Lower leg skin (tissue), 4 donors: ENCODE measurements around the gene RUNX3. TPM values are rescaled to one million over a fixed set of nuclear protein-coding genes. Genes with fewer than 3 reads are reported as not detected.
A peak's percentile ranks its signal among the peaks of the same experiment; 100 is the strongest.

Source experiments
- DNase-seq, 2 donors: peaks; one replicate each; pipeline ENCODE4 v3.0.0-alpha.2; 2019; ENCODE audit warnings: low spot score in 2 of 2
- H3K4me3 ChIP-seq: fragments of 200-600 bp; sonication (generic); 2 replicates; pipeline ENCODE4 v1.5.1; 2017; ENCODE audit warnings: mild to moderate bottlenecking, low read depth; ENCODE audit not compliant: poor library complexity, severe bottlenecking
- CTCF ChIP-seq, 3 donors: fragments of 450-650 bp; IDR thresholded peaks; one replicate each; pipeline ENCODE4 v1.5.1; 2016; ENCODE audit warnings: antibody characterized with exemption in 3 of 3, mild to moderate bottlenecking in 3 of 3, moderate library complexity in 2 of 3
- POLR2A ChIP-seq, 2 donors: fragments of 450-650 bp; IDR thresholded peaks; one replicate each; pipeline ENCODE4 v1.6.1; 2016 to 2017; ENCODE audit warnings: antibody characterized with exemption in 2 of 2, mild to moderate bottlenecking in 1 of 2, moderate library complexity in 1 of 2
- WGBS, 2 donors: methylation state at CpG; one replicate each; pipeline ENCODE4 v1.1.5; 2018; 5-methylcytosine and 5-hydroxymethylcytosine counted together
- intact Hi-C: fragments of 100-400 bp; cut with DNase I; formaldehyde crosslinking; loops from one replicate; pipeline ENCODE4 v1.15.0; 2023; ENCODE audit warnings: low total_unique reads
- total RNA-seq, 4 donors: library from RNA; depleted of rRNA; stranded (reverse); fragments of >200 nt; gene quantifications; one replicate each; pipeline ENCODE4 v1.1.0, GENCODE V29; 2016

Gene RUNX3
- total RNA-seq, 4 donors from 2014 or later, result 6.1 to 24.4 (median 19.8) TPM

DNA sequence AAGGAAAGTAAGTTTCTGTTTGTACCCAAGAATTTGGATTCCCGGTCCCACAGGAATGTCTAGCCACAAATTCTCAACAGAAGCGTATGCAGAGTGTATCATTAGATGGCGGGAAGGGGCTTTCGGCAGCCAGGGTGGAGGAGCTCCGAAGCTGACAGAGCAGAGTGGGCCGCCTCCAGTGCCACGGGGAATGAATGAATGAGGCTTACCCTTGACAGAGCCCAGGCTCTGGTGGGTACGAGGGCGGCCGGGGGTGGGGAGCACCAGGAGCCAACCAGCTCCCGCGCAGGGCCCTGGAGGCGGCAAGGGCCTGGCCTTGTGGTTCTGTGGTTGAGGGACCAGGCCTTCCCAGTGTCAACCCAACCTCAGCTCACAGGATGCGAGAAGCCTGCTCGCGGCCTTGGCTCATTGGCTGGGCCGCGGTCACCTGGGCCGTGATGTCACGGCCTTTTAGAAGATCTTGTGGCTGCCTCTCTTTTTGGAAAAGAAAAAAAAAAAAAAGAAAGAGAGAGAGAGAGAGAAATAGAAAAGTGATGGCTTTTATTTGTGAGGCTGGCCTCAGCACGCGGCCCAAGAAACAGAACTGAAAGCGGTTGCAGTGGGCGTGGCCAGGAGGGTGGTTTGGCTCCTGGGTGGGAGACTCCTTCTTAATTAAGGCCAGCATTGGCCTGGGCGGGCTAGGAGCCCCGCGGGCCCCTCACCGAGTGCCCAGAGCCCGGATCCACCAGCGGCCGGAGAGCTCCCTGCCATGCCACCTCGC lies 34.9 kb upstream of the RUNX3 start:
- 80 to 87% methylated on average over 32 of the region's 32 CpGs for WGBS, 2 donors
- peak in 1 of 2 donors; percentile 25 for DNase-seq
- intact Hi-C loops, result no loop called here
- H3K4me3 ChIP-seq, result no peak overlapping the region
- TF ChIP-seq CTCF (IDR thresholded peaks at IDR 0.05) (no peak), POLR2A (IDR thresholded peaks at IDR 0.05) (no peak)

- 83 to 86% methylated on average over 22 to 23 of the region's 23 CpGs for WGBS, 2 donors
- intact Hi-C loops, result no loop called here
- no peak for TF ChIP-seq CTCF (IDR thresholded peaks at IDR 0.05)
- TF ChIP-seq POLR2A (IDR thresholded peaks at IDR 0.05), result no peak
- no peak for DNase-seq
- H3K4me3 ChIP-seq, result no peak overlapping the region
Observed at GRCh38 chr1:24963943-24964693, 34.0 kb upstream of the RUNX3 start.

GRCh38 chr1:24963099-24963872 lies 33.2 kb upstream of the RUNX3 start:
- H3K4me3 ChIP-seq, result no peak overlapping the region
- intact Hi-C loops, result no loop called here
- TF ChIP-seq POLR2A (IDR thresholded peaks at IDR 0.05), result no peak
- no peak for TF ChIP-seq CTCF (IDR thresholded peaks at IDR 0.05)
- 79 to 82% methylated on average over 8 to 9 of the region's 9 CpGs for WGBS, 2 donors
- no peak for DNase-seq

GRCh38 chr1:24961961-24962861 lies 32.1 kb upstream of the RUNX3 start:
- WGBS, 2 donors, result 82 to 85% methylated on average over 26 of the region's 26 CpGs
- no peak for TF ChIP-seq CTCF (IDR thresholded peaks at IDR 0.05)
- no peak for TF ChIP-seq POLR2A (IDR thresholded peaks at IDR 0.05)
- intact Hi-C loops, result no loop called here
- DNase-seq, result no peak
- no peak overlapping the region for H3K4me3 ChIP-seq

GRCh38 chr1:24961334-24961733 lies 31.3 kb upstream of the RUNX3 start:
- TF ChIP-seq POLR2A (IDR thresholded peaks at IDR 0.05) (no peak), CTCF (IDR thresholded peaks at IDR 0.05) (no peak)
- WGBS, 2 donors, result 83 to 88% methylated on average over 7 of the region's 7 CpGs

More at GRCh38 chr1:24961334-24961733, 31.3 kb upstream of the RUNX3 start:
- intact Hi-C loops, result no loop called here
- no peak for DNase-seq
- no peak overlapping the region for H3K4me3 ChIP-seq
